CD4-positive, alpha-beta T cell (primary cell): ENCODE results near the gene PRM2. TPM values are rescaled to one million over a fixed set of nuclear protein-coding genes. Genes with fewer than 3 reads are reported as not detected.

Source experiments
- ATAC-seq: fragments of 200-7000 bp; cut with Tn5 transposase; one replicate; pipeline ENCODE4 v1.10.0; 2022; ENCODE audit warnings: mild to moderate bottlenecking; ENCODE audit not compliant: poor library complexity
- CTCF ChIA-PET: fragments of 350-600 bp; sonication (Branson Sonifier 250); formaldehyde crosslinking; loops from one replicate; lab custom pipeline; 2021; ENCODE audit warnings: antibody characterized with exemption, inconsistent platforms; lab: Charles Lee
- POLR2A ChIA-PET: fragments of 350-600 bp; sonication (Branson Sonifier 250); formaldehyde crosslinking; loops from one replicate; lab custom pipeline; 2021; ENCODE audit warnings: antibody characterized with exemption, inconsistent platforms; lab: Charles Lee
- DNase-seq, 14 experiments: peaks; one replicate each; pipeline ENCODE4 v3.0.0-alpha.2; 2013 to 2020; ENCODE audit warnings: mixed read lengths in 2 of 14
- H3K27ac ChIP-seq, 2 donors: one replicate each; pipeline versions ENCODE4 v1.5.1 to v1.7.0; 2013; ENCODE audit warnings: low read length in 2 of 2, low read depth in 1 of 2, mild to moderate bottlenecking in 1 of 2
- H3K27me3 ChIP-seq, 2 experiments: 1 replicate in 1 of 2; 2 replicates in 1 of 2; pipeline versions ENCODE4 v1.6.1 to v1.7.0; 2013; ENCODE audit warnings: low read length in 2 of 2, control low read depth in 1 of 2, mild to moderate bottlenecking in 1 of 2, moderate library complexity in 1 of 2; ENCODE audit not compliant: insufficient read depth in 2 of 2, control insufficient read depth in 1 of 2
- H3K36me3 ChIP-seq: one replicate; pipeline ENCODE4 v1.6.1; 2013; ENCODE audit warnings: low read length, control low read depth; ENCODE audit not compliant: insufficient read depth
- H3K4me1 ChIP-seq: one replicate; pipeline ENCODE4 v1.6.1; 2013; ENCODE audit warnings: low read length, control low read depth; ENCODE audit not compliant: insufficient read depth
- H3K4me3 ChIP-seq: one replicate; pipeline ENCODE4 v1.5.1; 2013; ENCODE audit warnings: mild to moderate bottlenecking, low read length, moderate library complexity
- H3K9me3 ChIP-seq, 2 experiments: 1 replicate in 1 of 2; 2 replicates in 1 of 2; pipeline versions ENCODE4 v1.6.1 to v1.7.0; 2013; ENCODE audit warnings: low read length in 2 of 2, mild to moderate bottlenecking in 2 of 2, control low read depth in 1 of 2, moderate library complexity in 1 of 2; ENCODE audit not compliant: control insufficient read depth in 1 of 2, insufficient read depth in 1 of 2
- H3K27ac Mint-ChIP-seq: one replicate; pipeline ENCODE4 v1.8.0; 2020; ENCODE audit warnings: mixed read lengths
- H3K27me3 Mint-ChIP-seq: one replicate; pipeline ENCODE4 v1.8.0; 2021; ENCODE audit warnings: mixed read lengths
- H3K36me3 Mint-ChIP-seq: one replicate; pipeline ENCODE4 v1.8.0; 2021; ENCODE audit warnings: low read depth, mixed read lengths
- H3K4me1 Mint-ChIP-seq: one replicate; pipeline ENCODE4 v1.8.0; 2021; ENCODE audit warnings: low read depth, mixed read lengths
- H3K4me3 Mint-ChIP-seq: one replicate; pipeline ENCODE4 v1.8.0; 2020; ENCODE audit warnings: mild to moderate bottlenecking, mixed read lengths
- H3K9me3 Mint-ChIP-seq: one replicate; pipeline ENCODE4 v1.8.0; 2020; ENCODE audit warnings: mixed read lengths
- CTCF ChIP-seq: fragments of 200-600 bp; IDR thresholded peaks from one replicate; pipeline ENCODE4 v1.8.0; 2022; ENCODE audit warnings: antibody characterized with exemption, mild to moderate bottlenecking
- intact Hi-C, 2 experiments: fragments of 100-400 bp; cut with DNase I in 1 of 2; cut with micrococcal nuclease in 1 of 2; formaldehyde crosslinking; loops; one replicate each; pipeline versions ENCODE4 v1.15.1 to v1.9.0; 2023 to 2025; cut with DNase I, micrococcal nuclease
- total RNA-seq, 174 experiments: library from RNA in 2 of 174; stranded (reverse) in 2 of 174; gene quantifications; one replicate each; pipeline ENCODE4 v1.2.3 and lab custom pipeline; 2021 to 2026

The PRM2 gene
- total RNA-seq, 2 experiments from 2014 or later = not detected

GRCh38 chr16:11242658-11243057 lies 33.6 kb downstream of the PRM2 start:
- Mint-ChIP-seq H3K4me3 (no peak overlapping the region), H3K27ac (no peak overlapping the region), H3K27me3 (no peaks in the 10 kb centered on the region), H3K4me1 (peaks cover 13% of the 10 kb centered on the region), H3K9me3 (no peaks in the 10 kb centered on the region), H3K36me3 (no peaks in the 10 kb centered on the region)
- no peaks in the 10 kb centered on the region for H3K36me3 ChIP-seq
- POLR2A ChIA-PET = interaction anchor here (1.1 kb wide), 1 partner anchor 24 kb away, joined by 3 read pairs; no protein-coding TSS in a partner anchor
- TF ChIP-seq CTCF = no peak
- no peaks in the 10 kb centered on the region for H3K27me3 ChIP-seq
- no peak overlapping the region for H3K4me3 ChIP-seq
- intact Hi-C loops = no loop called here
- no peak for ATAC-seq
- H3K27ac ChIP-seq = no peak overlapping the region
- CTCF ChIA-PET = no interaction called here
- no peaks in the 10 kb centered on the region for H3K9me3 ChIP-seq
- DNase-seq = no peak
- H3K4me1 ChIP-seq = peaks cover 19% of the 10 kb centered on the region

GRCh38 chr16:11241480-11242204 lies 34.6 kb downstream of the PRM2 start:
- no peaks in the 10 kb centered on the region for H3K9me3 Mint-ChIP-seq
- POLR2A ChIA-PET = interaction anchor here (1.1 to 1.4 kb wide), 4 partner anchors 9 to 23 kb away, joined by 3 to 13 read pairs (median 6); no protein-coding TSS in a partner anchor

More at GRCh38 chr16:11241480-11242204, 34.6 kb downstream of the PRM2 start:
- TF ChIP-seq CTCF = no peak
- Mint-ChIP-seq H3K4me1 (peaks cover 13% of the 10 kb centered on the region), H3K4me3 (no peak overlapping the region), H3K27ac (no peak overlapping the region), H3K27me3 (no peaks in the 10 kb centered on the region), H3K36me3 (no peaks in the 10 kb centered on the region)
- intact Hi-C loops = no loop called here
- CTCF ChIA-PET = no interaction called here
- ATAC-seq (no peak), DNase-seq (no peak)
- no peak overlapping the region for H3K4me3 ChIP-seq
- no peaks in the 10 kb centered on the region for H3K36me3 ChIP-seq
- no peak overlapping the region for H3K27ac ChIP-seq
- peaks cover 19% of the 10 kb centered on the region for H3K4me1 ChIP-seq
- H3K9me3 ChIP-seq = no peaks in the 10 kb centered on the region
- no peaks in the 10 kb centered on the region for H3K27me3 ChIP-seq
